Mesothelial cell of epicardium (in vitro differentiated cells): ENCODE results near the gene NXT1. TPM values are rescaled to one million over a fixed set of nuclear protein-coding genes. Genes with fewer than 3 reads are reported as not detected.
"Not testable (repeated sequence)": the region's sequence is repeated elsewhere in the genome, so short reads cannot be mapped to it uniquely, and the experiment has no call there.

Experiments used
- DNase-seq, 2 experiments: peaks; one replicate each; pipeline ENCODE4 v3.0.0; 2021; ENCODE audit warnings: low spot score in 2 of 2; ENCODE audit not compliant: unreplicated experiment in 2 of 2
- H3K27ac Mint-ChIP-seq: 2 replicates; pipeline ENCODE4 v1.8.0; 2021; ENCODE audit warnings: mixed read lengths
- H3K27me3 Mint-ChIP-seq: 2 replicates; pipeline ENCODE4 v1.8.0; 2021; ENCODE audit warnings: low read depth, mixed read lengths
- H3K36me3 Mint-ChIP-seq: 2 replicates; pipeline ENCODE4 v1.8.0; 2021; ENCODE audit warnings: mixed read lengths
- H3K4me1 Mint-ChIP-seq: 2 replicates; pipeline ENCODE4 v1.8.0; 2021; ENCODE audit warnings: mixed read lengths
- H3K4me3 Mint-ChIP-seq: 2 replicates; pipeline ENCODE4 v1.8.0; 2021; ENCODE audit warnings: mild to moderate bottlenecking, moderate library complexity, mixed read lengths
- H3K9me3 Mint-ChIP-seq: 2 replicates; pipeline ENCODE4 v1.8.0; 2021; ENCODE audit warnings: mixed read lengths
- CTCF ChIP-seq: fragments of 200-600 bp; sonication (generic); IDR thresholded peaks from one replicate; pipeline ENCODE4 v1.5.0; 2021; ENCODE audit warnings: antibody characterized with exemption; ENCODE audit not compliant: unreplicated experiment
- total RNA-seq: library from RNA; stranded (reverse); gene quantifications from 3 replicates; pipeline ENCODE4 v1.2.1, GENCODE V29; 2021

The NXT1 gene
- total RNA-seq, 1 donor from 2014 or later = 24.8 TPM

- no peaks in the 10 kb centered on the region for H3K4me1 Mint-ChIP-seq
- no peaks in the 10 kb centered on the region for H3K9me3 Mint-ChIP-seq
- H3K27me3 Mint-ChIP-seq = peaks cover 6% of the 10 kb centered on the region
- no peak for TF ChIP-seq CTCF
- H3K4me3 Mint-ChIP-seq = no peak overlapping the region
- DNase-seq = no peak
- no peaks in the 10 kb centered on the region for H3K36me3 Mint-ChIP-seq
- H3K27ac Mint-ChIP-seq = no peak overlapping the region
Observed at GRCh38 chr20:23304616-23305015, 46.0 kb upstream of the NXT1 start.

GRCh38 chr20:23305098-23305497, 45.5 kb upstream of the NXT1 start:
- no peak overlapping the region for H3K27ac Mint-ChIP-seq

GRCh38 chr20:23307393-23307792, 43.2 kb upstream of the NXT1 start:
- not testable (repeated sequence) for H3K27ac Mint-ChIP-seq, H3K4me1 Mint-ChIP-seq, H3K36me3 Mint-ChIP-seq, H3K4me3 Mint-ChIP-seq, DNase-seq, H3K27me3 Mint-ChIP-seq, H3K9me3 Mint-ChIP-seq

More at GRCh38 chr20:23305098-23305497, 45.5 kb upstream of the NXT1 start:
- H3K9me3 Mint-ChIP-seq = no peaks in the 10 kb centered on the region
- DNase-seq = no peak
- TF ChIP-seq CTCF = no peak
- peaks cover 6% of the 10 kb centered on the region for H3K27me3 Mint-ChIP-seq
- no peak overlapping the region for H3K4me3 Mint-ChIP-seq
- no peaks in the 10 kb centered on the region for H3K36me3 Mint-ChIP-seq
- H3K4me1 Mint-ChIP-seq = no peaks in the 10 kb centered on the region

- H3K27me3 Mint-ChIP-seq = peaks cover 5% of the 10 kb centered on the region
- no peak for TF ChIP-seq CTCF
- no peak overlapping the region for H3K4me3 Mint-ChIP-seq
- H3K36me3 Mint-ChIP-seq = no peaks in the 10 kb centered on the region
- no peak overlapping the region for H3K27ac Mint-ChIP-seq
- H3K4me1 Mint-ChIP-seq = no peaks in the 10 kb centered on the region
- H3K9me3 Mint-ChIP-seq = no peaks in the 10 kb centered on the region
- DNase-seq = no peak
Observed at GRCh38 chr20:23308024-23308423, 42.6 kb upstream of the NXT1 start.

- peaks cover 5% of the 10 kb centered on the region for H3K27me3 Mint-ChIP-seq
- no peaks in the 10 kb centered on the region for H3K36me3 Mint-ChIP-seq
- H3K4me3 Mint-ChIP-seq = no peak overlapping the region
- DNase-seq = no peak
- H3K9me3 Mint-ChIP-seq = no peaks in the 10 kb centered on the region
- no peak for TF ChIP-seq CTCF
- no peak overlapping the region for H3K27ac Mint-ChIP-seq
- H3K4me1 Mint-ChIP-seq = no peaks in the 10 kb centered on the region
Observed at GRCh38 chr20:23308908-23309307, 41.7 kb upstream of the NXT1 start.

- H3K27ac Mint-ChIP-seq = no peak overlapping the region
- H3K36me3 Mint-ChIP-seq = no peaks in the 10 kb centered on the region
- no peak overlapping the region for H3K4me3 Mint-ChIP-seq
- DNase-seq = no peak
- peaks cover 5% of the 10 kb centered on the region for H3K27me3 Mint-ChIP-seq
- TF ChIP-seq CTCF = no peak
- H3K4me1 Mint-ChIP-seq = no peaks in the 10 kb centered on the region
- H3K9me3 Mint-ChIP-seq = no peaks in the 10 kb centered on the region
Observed at GRCh38 chr20:23309781-23310180, 40.8 kb upstream of the NXT1 start.
